Muscle of leg (tissue), 11 donors: ENCODE data around the gene CPXM1. TPM values are rescaled to one million over a fixed set of nuclear protein-coding genes. Genes with fewer than 3 reads are reported as not detected.

Source experiments
- DNase-seq: peaks from one replicate; pipeline ENCODE4 v3.0.0; 2013
- H3K27ac ChIP-seq: one replicate; pipeline ENCODE4 v1.5.1; 2013; ENCODE audit warnings: mild to moderate bottlenecking, low read length, control low read depth
- H3K27me3 ChIP-seq: one replicate; pipeline ENCODE4 v1.6.1; 2013; ENCODE audit warnings: low read length; ENCODE audit not compliant: control insufficient read depth, insufficient read depth
- H3K36me3 ChIP-seq: one replicate; pipeline ENCODE4 v1.6.1; 2013; ENCODE audit warnings: low read length; ENCODE audit not compliant: control insufficient read depth, insufficient read depth
- H3K4me1 ChIP-seq: one replicate; pipeline ENCODE4 v1.6.1; 2013; ENCODE audit warnings: low read length; ENCODE audit not compliant: control insufficient read depth, insufficient read depth
- H3K4me3 ChIP-seq: one replicate; pipeline ENCODE4 v1.5.1; 2013; ENCODE audit warnings: low read length, control low read depth
- H3K9me3 ChIP-seq: replicated peaks from 2 replicates; pipeline ENCODE4 v1.6.1; 2013; ENCODE audit warnings: low read depth, low read length; ENCODE audit not compliant: control insufficient read depth
- WGBS: methylation state at CpG from one replicate; pipeline ENCODE4 v1.1.5; 2013; ENCODE audit warnings: missing lambda C conversion rate; ENCODE audit not compliant: insufficient coverage; 5-methylcytosine and 5-hydroxymethylcytosine counted together
- polyA plus RNA-seq, 8 donors: library from polyadenylated mRNA; unstranded; fragments of 120-200 nt; gene quantifications; one replicate each; pipeline versions ENCODE4 v1.2.1 to v1.2.3, GENCODE V29; 2013; ENCODE audit warnings: inconsistent platforms in 1 of 8, low replicate concordance in 1 of 8; ENCODE audit not compliant: insufficient read length in 8 of 8, insufficient read depth in 1 of 8
- total RNA-seq: library from RNA; stranded (reverse); fragments of 120-200 nt; gene quantifications from one replicate; pipeline ENCODE4 v1.2.4, GENCODE V29; 2013

Gene CPXM1
- total and polyA plus RNA-seq, 9 donors, result 41.5 to 83.9 (median 61.4) TPM

- Histone ChIP-seq H3K27me3 (peaks cover 20% of the 10 kb centered on the region), H3K36me3 (no peaks in the 10 kb centered on the region), H3K9me3 (no peaks in the 10 kb centered on the region), H3K27ac (no peak overlapping the region), H3K4me3 (no peak overlapping the region), H3K4me1 (no peaks in the 10 kb centered on the region)
- no peak for DNase-seq
- no CpG with 5 or more reads among the region's 4 CpGs for WGBS
Observed at GRCh38 chr20:2826655-2827054, 26.2 kb upstream of the CPXM1 start.

DNA sequence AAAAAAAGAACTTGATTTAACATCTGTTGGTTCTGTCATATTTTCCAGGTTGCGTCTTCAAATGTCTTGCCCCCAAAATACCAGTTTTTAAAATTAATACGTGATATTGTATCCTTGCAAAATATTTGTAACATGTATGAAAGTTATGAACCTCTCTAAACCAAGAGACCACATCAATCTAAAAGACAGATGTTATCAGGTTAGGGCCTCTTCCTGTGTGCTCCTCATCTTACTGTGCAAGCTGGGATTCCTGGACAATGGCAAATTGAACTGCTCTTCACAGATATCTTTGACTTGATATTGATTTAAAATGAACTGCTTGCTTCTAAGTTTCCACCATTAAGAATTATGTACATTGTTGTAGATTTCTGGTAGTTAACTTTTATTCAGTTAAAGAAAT is 25.3 kb upstream of the CPXM1 start:
- Histone ChIP-seq H3K36me3 (no peaks in the 10 kb centered on the region), H3K27me3 (peaks cover 28% of the 10 kb centered on the region), H3K4me1 (no peaks in the 10 kb centered on the region), H3K9me3 (no peaks in the 10 kb centered on the region), H3K27ac (no peak overlapping the region), H3K4me3 (no peak overlapping the region)
- DNase-seq, result no peak
- no CpG with 5 or more reads among the region's 2 CpGs for WGBS

GRCh38 chr20:2822073-2822472 is 21.6 kb upstream of the CPXM1 start:
- peaks cover 36% of the 10 kb centered on the region for H3K27me3 ChIP-seq
- no peak overlapping the region for H3K27ac ChIP-seq
- H3K4me1 ChIP-seq, result peaks cover 5% of the 10 kb centered on the region
- no CpG with 5 or more reads among the region's 5 CpGs for WGBS
- H3K36me3 ChIP-seq, result no peaks in the 10 kb centered on the region
- H3K4me3 ChIP-seq, result no peak overlapping the region
- H3K9me3 ChIP-seq, result no peaks in the 10 kb centered on the region
- DNase-seq, result no peak

DNA sequence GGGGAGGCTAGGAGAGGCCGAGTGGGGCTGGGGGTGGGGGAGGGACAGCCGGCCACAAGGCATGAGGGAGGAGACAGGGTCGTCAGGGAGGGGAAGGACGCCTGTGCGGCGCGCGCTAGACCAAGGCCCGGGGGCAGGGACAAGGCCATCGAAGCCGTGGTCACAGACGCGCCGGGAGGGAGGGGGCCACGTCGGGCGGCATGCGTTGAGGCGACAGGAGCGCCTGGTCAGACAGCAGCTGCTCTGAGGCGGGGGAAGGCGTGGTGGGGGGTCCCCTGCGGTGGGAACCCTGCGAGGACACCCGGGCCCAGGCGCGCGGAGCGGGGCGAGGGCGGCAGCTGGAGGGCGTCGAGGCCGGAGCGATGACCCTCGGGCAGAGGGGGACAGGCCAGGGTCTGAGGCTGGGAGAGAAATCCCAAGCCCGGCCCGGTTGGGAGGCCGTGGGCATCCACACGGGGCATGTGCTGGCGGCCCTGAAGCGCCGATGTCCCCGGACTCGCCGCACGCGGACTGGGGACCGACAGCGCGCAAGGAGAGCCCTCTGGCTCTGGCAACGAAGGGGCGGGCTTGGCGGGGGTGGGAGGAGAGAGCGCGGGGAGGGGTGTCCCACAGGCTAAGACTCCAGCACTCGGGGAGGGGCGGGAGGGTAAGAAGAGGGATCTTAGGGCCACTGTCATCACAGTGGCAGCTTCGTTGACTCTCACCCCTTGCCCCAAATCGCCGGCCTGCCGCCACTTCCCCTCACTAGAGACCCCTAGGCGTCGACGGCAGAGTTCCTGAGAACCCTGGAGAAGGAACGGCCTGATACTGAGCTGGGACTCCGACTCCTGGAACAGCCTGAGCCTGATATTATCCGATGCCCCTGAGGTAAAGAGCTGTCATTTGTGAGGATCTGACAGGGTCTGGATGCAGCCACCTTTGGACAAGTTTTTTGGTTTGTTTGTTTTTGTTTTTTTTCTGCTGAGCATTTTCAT is 20.8 kb upstream of the CPXM1 start:
- WGBS, result 6% methylated on average over 47 of the region's 68 CpGs
- Histone ChIP-seq H3K4me3 (no peak overlapping the region), H3K4me1 (peaks cover 5% of the 10 kb centered on the region), H3K36me3 (no peaks in the 10 kb centered on the region), H3K27ac (no peak overlapping the region), H3K27me3 (peaks cover 33% of the 10 kb centered on the region), H3K9me3 (no peaks in the 10 kb centered on the region)
- DNase-seq, result no peak

DNA sequence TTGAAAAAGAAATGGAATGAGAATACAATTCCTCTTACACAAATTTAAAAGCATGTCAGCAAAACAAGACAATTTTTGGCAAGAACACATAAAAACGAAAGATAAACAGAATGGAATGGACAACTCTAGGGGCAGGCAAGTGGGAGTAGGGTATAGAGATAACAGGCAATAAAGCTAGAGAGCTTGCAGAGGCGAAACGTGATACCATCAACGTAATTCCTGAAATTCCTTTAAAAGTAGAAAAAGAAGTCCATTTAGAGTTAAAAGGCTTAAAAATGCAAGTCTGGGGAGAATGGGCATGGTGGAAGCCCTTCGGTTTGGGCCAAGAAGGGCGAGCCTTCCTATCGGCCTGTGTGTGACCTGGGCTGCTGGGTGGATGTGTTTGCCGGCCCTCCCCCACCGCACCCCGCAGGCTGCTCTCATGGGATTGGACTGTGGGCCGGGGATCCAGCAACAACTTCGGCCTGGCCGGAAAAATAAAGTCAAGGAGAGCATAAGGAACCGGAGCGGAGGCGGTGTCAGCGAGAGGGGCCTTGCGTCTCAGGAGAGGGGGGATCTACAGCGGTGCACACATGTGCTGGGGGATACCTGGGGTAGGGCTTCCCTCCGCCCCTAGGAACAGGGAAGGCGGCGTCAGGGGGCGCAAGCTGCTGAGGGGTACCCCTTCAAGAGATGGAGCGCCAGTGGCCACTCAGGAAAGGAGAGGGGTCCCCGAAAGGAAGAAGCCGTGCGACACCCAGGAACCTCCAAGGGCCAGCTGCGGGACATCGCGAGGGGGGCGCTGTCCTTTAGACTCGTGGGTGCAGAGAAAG is 19.9 kb upstream of the CPXM1 start:
- Histone ChIP-seq H3K36me3 (no peaks in the 10 kb centered on the region), H3K4me1 (peaks cover 8% of the 10 kb centered on the region), H3K4me3 (no peak overlapping the region), H3K9me3 (no peaks in the 10 kb centered on the region), H3K27ac (no peak overlapping the region), H3K27me3 (peaks cover 32% of the 10 kb centered on the region)
- DNase-seq, result no peak
- 10% methylated on average over 30 of the region's 32 CpGs for WGBS

- WGBS, result 69% methylated on average over 6 of the region's 7 CpGs
- no peaks in the 10 kb centered on the region for H3K9me3 ChIP-seq
- peaks cover 32% of the 10 kb centered on the region for H3K27me3 ChIP-seq
- no peaks in the 10 kb centered on the region for H3K36me3 ChIP-seq
- peaks cover 16% of the 10 kb centered on the region for H3K4me1 ChIP-seq
- no peak overlapping the region for H3K4me3 ChIP-seq
- DNase-seq, result no peak
- no peak overlapping the region for H3K27ac ChIP-seq
Observed at GRCh38 chr20:2817891-2818595, 17.6 kb upstream of the CPXM1 start.

DNA sequence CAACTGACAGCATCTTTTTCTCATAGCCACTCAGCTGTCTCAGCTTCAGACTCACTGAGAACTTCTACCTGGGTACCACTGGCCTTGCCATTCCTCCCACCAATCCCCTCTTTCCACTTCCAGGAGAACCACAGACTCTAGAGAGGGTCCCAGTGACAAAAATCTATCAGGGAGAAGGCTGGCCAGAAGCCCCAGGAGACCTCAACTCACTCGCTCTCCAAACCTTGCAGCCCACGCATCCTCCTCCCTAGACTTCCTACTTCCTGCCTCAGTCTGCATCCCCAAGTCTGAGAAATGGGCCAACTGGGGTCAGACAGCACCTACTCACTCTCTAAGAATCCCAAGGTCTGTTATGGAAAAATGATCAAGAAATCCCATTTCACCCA is 16.9 kb upstream of the CPXM1 start:
- Histone ChIP-seq H3K9me3 (peaks cover 2% of the 10 kb centered on the region), H3K4me1 (peaks cover 16% of the 10 kb centered on the region), H3K4me3 (no peak overlapping the region), H3K27me3 (peaks cover 32% of the 10 kb centered on the region), H3K27ac (no peak overlapping the region), H3K36me3 (no peaks in the 10 kb centered on the region)
- no peak for DNase-seq
- no CpG with 5 or more reads among the region's 2 CpGs for WGBS

DNA sequence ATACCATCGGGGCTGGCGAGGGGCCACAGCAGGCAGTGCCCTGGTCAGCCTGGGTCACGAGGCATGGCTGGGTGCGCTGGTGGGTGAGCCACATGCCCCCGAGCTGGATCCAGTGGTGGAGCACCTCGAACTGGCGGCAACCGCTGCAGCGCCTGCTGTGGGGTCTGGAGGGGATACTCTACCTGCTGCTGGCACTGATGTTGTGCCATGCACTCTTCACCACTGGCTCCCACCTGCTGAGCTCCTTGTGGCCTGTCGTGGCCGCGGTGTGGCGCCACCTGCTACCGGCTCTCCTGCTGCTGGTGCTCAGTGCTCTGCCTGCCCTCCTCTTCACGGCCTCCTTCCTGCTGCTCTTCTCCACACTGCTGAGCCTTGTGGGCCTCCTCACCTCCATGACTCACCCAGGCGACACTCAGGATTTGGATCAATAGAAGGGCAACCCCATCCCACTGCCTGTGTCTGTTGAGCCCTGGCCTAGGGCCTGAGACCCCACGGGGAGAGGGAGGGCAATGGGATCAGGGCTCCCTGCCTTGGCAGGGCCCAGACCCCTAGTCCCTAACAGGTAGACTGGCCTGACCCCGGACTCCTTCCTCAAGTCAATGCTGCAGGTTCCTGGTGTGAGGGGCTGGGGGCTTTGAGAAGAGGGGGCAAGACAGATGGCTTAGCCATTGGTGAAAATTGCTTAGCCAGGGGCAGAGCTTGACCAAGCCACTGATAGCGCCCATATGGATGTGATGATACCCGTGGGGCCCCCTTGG is 16.3 kb upstream of the CPXM1 start:
- WGBS, result 69% methylated on average over 17 of the region's 20 CpGs

DNA sequence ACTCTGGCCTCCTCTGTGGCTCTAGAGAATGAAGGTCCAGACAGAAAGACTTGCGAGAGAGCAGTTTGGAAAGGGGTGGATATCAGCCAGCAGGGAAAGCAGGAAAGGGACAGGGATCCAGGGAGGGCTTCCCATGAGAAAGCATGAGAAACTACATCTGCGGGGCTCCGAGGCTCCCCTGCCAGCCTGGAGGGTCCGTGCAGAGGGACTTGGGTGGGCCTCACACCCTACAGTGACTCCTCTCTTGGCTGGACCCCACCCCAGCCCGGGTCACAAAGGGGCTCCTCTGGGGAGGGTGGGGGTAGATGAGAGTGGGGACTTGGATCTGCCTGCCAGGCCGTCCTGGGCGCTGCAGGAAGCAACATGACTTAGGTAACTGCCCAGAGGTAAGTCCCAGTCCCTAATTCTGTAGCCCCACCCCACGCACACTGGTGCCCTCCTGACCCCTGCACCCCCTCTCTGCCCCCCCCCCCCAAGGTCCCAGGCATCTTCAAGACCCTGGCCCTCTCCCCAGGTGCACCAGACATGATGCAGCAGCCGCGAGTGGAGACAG is 15.7 kb upstream of the CPXM1 start, which contains the start of gene TMEM239:
TSS of gene TMEM239 (plus strand) at position 335 of the 553 bp plus-strand sequence. CDS start at position 526, 191 bp downstream.
- Histone ChIP-seq H3K36me3 (no peaks in the 10 kb centered on the region), H3K4me3 (no peak within 1 kb of the TSS), H3K27me3 (peaks cover 20% of the 10 kb centered on the region), H3K27ac (no peak within 1 kb of the TSS), H3K9me3 (peaks cover 5% of the 10 kb centered on the region), H3K4me1 (peaks cover 16% of the 10 kb centered on the region)
- no peak for DNase-seq
- WGBS, result 55% methylated on average over 3 of the region's 10 CpGs

More for the DNA sequence above, 16.3 kb upstream of the CPXM1 start:
- Histone ChIP-seq H3K36me3 (no peaks in the 10 kb centered on the region), H3K9me3 (peaks cover 5% of the 10 kb centered on the region), H3K27ac (no peak overlapping the region), H3K4me3 (no peak overlapping the region), H3K27me3 (peaks cover 27% of the 10 kb centered on the region), H3K4me1 (peaks cover 16% of the 10 kb centered on the region)
- no peak for DNase-seq
